NCI-H460 (cell line): Measurements from ENCODE around the gene KCTD10. TPM values are rescaled to one million over a fixed set of nuclear protein-coding genes. Genes with fewer than 3 reads are reported as not detected.

Experiments
- DNase-seq: peaks from one replicate; pipeline ENCODE4 v3.0.0-alpha.2; 2016; ENCODE audit warnings: low read depth; ENCODE audit errors: extremely low read depth
- polyA plus RNA-seq: library from polyadenylated mRNA; depleted of rRNA; stranded (reverse); fragments of >200 nt; gene quantifications from 2 replicates; pipeline ENCODE4 v1.2.3, GENCODE V29; 2014; cell fraction: nucleus; rRNA removed
- total RNA-seq: library from RNA; depleted of rRNA; stranded (reverse); fragments of >200 nt; shearing (Covaris generic); gene quantifications from 2 replicates; pipeline ENCODE4 v1.2.3, GENCODE V29; 2014; rRNA removed

The KCTD10 gene
- 15.2 and 22.6 TPM in 2 replicates for total RNA-seq
- 9.5 and 15.5 TPM in 2 replicates for polyA plus RNA-seq

- DNase-seq = peak; percentile 81
Observed at GRCh38 chr12:109477185-109477962, at the start of gene KCTD10, which contains the start of gene UBE3B. Gene KCTD10 (minus strand): TSS chr12:109477300. CDS start chr12:109477262, 38 bp downstream. Gene UBE3B (plus strand): TSS chr12:109477634. CDS start chr12:109483552, 5,918 bp downstream.

GRCh38 chr12:109525279-109525585 is 48.1 kb upstream of the KCTD10 start:
- DNase-seq = no peak

- DNase-seq = no peak
Observed at GRCh38 chr12:109524466-109525278, 47.6 kb upstream of the KCTD10 start.

- DNase-seq = no peak
Observed at GRCh38 chr12:109523504-109523903, 46.4 kb upstream of the KCTD10 start.

- no peak for DNase-seq
Observed at GRCh38 chr12:109523071-109523470, 46.0 kb upstream of the KCTD10 start.

GRCh38 chr12:109521831-109522230 is 44.7 kb upstream of the KCTD10 start:
- DNase-seq = no peak

- no peak for DNase-seq
Observed at GRCh38 chr12:109519787-109520186, 42.7 kb upstream of the KCTD10 start.

GRCh38 chr12:109518820-109519665 is 41.9 kb upstream of the KCTD10 start:
- peak; percentile 59 for DNase-seq

- no peak for DNase-seq
Observed at GRCh38 chr12:109517619-109518018, 40.5 kb upstream of the KCTD10 start.

- no peak for DNase-seq
Observed at GRCh38 chr12:109513977-109514376, 36.9 kb upstream of the KCTD10 start.

GRCh38 chr12:109513051-109513450 is 36.0 kb upstream of the KCTD10 start:
- no peak for DNase-seq

- no peak for DNase-seq
Observed at GRCh38 chr12:109512608-109513007, 35.5 kb upstream of the KCTD10 start.

- no peak for DNase-seq
Observed at GRCh38 chr12:109510196-109510595, 33.1 kb upstream of the KCTD10 start.

GRCh38 chr12:109504068-109504467 is 27.0 kb upstream of the KCTD10 start:
- DNase-seq = no peak

GRCh38 chr12:109503611-109504010 is 26.5 kb upstream of the KCTD10 start:
- no peak for DNase-seq

GRCh38 chr12:109502332-109502731 is 25.2 kb upstream of the KCTD10 start:
- no peak for DNase-seq

- DNase-seq = no peak
Observed at GRCh38 chr12:109501299-109501698, 24.2 kb upstream of the KCTD10 start.

- DNase-seq = no peak
Observed at GRCh38 chr12:109500406-109501185, 23.5 kb upstream of the KCTD10 start.

- no peak for DNase-seq
Observed at GRCh38 chr12:109497675-109498074, 20.6 kb upstream of the KCTD10 start.

- DNase-seq = no peak
Observed at GRCh38 chr12:109496306-109496705, 19.2 kb upstream of the KCTD10 start.
